ENCODE data around the gene BCL11B.

The BCL11B gene

GRCh38 chr14:99181804-99182520 lies 90.0 kb downstream of the BCL11B start:
- no peak for DNase-seq

- no peak for DNase-seq
These were observed 90.8 kb downstream of the BCL11B start for GRCh38 chr14:99181241-99181640.

GRCh38 chr14:99179946-99180345 lies 92.1 kb downstream of the BCL11B start:
- no peak for DNase-seq

GRCh38 chr14:99179506-99179905 lies 92.5 kb downstream of the BCL11B start:
- DNase-seq: no peak

GRCh38 chr14:99177886-99178835 lies 93.8 kb downstream of the BCL11B start:
- DNase-seq: no peak

GRCh38 chr14:99177046-99177655 lies 94.8 kb downstream of the BCL11B start:
- no peak for DNase-seq

GRCh38 chr14:99176156-99176945 lies 95.6 kb downstream of the BCL11B start:
- no peak for DNase-seq

- DNase-seq: no peak
These were observed 96.5 kb downstream of the BCL11B start for GRCh38 chr14:99175331-99176155.

- no peak for DNase-seq
These were observed 97.2 kb downstream of the BCL11B start for GRCh38 chr14:99174770-99175319.

GRCh38 chr14:99174081-99174769 lies 97.8 kb downstream of the BCL11B start:
- DNase-seq: no peak

GRCh38 chr14:99173506-99173905 lies 98.5 kb downstream of the BCL11B start:
- DNase-seq: no peak

- no peak for DNase-seq
These were observed 98.9 kb downstream of the BCL11B start for GRCh38 chr14:99173086-99173485.

GRCh38 chr14:99171396-99171795 lies 100.6 kb downstream of the BCL11B start:
- no peak for DNase-seq

GRCh38 chr14:99169776-99170356 lies 102.1 kb downstream of the BCL11B start:
- DNase-seq: no peak

GRCh38 chr14:99168330-99168729 lies 103.7 kb downstream of the BCL11B start:
- no peak for DNase-seq

- DNase-seq: no peak
These were observed 105.5 kb downstream of the BCL11B start for GRCh38 chr14:99166506-99166905.

GRCh38 chr14:99164712-99165111 lies 107.3 kb downstream of the BCL11B start:
- DNase-seq: no peak

- no peak for DNase-seq
These were observed 108.6 kb downstream of the BCL11B start for GRCh38 chr14:99163446-99163845.

GRCh38 chr14:99159341-99160340 lies 112.4 kb downstream of the BCL11B start:
- no peak for DNase-seq

Data from right kidney (tissue), 1 donor.